ENCODE data around the gene PLCH1.

PLCH1 gene

DNA sequence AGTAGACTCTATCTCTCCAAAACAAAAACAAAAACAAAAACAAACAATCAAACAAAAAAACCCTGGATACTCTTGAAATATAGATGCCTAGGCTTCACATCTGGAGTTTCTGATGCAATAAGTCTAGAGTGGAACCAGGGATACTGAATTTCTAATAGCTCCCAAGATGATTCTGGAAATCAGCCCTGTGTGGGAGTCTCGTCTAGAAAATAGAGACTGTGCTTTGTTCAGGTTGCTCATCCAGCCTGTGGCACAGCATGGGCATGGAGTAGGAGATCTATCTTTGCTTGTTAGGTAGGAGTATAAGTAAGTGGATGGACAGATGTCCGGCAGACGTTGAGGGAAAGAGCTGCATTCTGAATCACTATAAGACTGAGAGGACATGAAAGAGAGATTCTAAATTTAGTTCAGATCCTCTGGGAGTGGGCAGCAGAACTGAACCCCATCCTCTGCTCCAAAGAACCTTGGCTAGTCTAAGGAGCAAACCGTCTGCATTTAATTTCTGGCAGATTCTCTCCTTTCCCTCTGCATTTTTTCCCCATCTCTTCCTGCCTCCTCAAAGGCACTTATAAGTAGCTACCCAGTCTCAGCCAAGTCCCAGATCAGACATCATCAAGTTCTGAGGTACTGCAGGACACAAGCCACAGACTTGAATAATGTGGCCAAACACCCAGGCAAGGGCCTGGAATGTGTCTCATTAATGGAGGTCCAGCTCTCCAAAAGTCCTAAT is 358.8 kb downstream of the PLCH1 start:
- no peak overlapping the region for H3K4me3 ChIP-seq (ENCODE audit: low read length in 2 of 2)
- no peak overlapping the region for H3K9ac ChIP-seq (ENCODE audit: low read length in 2 of 2)
- H3K9me3 ChIP-seq (ENCODE audit: control insufficient read depth in 2 of 2, low read length in 2 of 2) = no peaks in the 10 kb centered on the region
- no peak overlapping the region for H3K27ac ChIP-seq (ENCODE audit: low read length)
- peaks cover 5% of the 10 kb centered on the region for H3K4me1 ChIP-seq (ENCODE audit: control insufficient read depth, insufficient read depth, low read length)
- H3K36me3 ChIP-seq (ENCODE audit: control insufficient read depth in 2 of 2, insufficient read depth in 2 of 2, low read length in 2 of 2) = no peaks in the 10 kb centered on the region
- no peaks in the 10 kb centered on the region for H3K27me3 ChIP-seq (ENCODE audit: control insufficient read depth in 1 of 2, insufficient read depth in 2 of 2, low read length in 2 of 2)

DNA sequence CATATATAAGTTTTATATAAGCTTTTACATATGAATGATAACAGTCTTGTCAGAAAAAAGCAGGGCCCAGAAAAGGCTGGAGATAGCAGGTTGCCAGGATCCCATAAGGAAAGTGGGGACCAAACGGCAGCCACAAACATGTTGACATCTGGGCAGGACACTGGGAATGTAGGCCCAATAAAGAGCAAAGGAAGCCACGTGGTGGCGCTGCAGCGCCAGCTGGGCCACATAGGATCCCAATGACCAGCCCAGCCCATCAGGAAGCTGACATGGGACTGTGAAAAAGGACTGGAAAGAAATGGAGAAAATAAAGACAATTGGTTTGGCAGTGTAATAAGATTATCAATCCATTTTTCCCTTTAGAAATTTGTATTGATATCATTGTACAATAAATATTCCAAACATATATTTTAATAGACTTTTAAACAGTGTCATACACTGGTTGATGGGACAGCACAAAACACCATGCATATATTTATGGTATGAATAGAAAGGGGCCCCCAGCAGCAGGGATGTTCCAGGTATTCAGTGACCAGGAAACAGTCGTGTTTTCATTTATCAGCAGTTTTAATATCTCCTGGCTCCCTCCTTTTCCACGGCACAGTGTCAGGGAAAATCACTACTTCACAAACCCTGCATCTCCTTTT is 362.4 kb downstream of the PLCH1 start:
- Histone ChIP-seq H3K27ac (ENCODE audit: low read length) (no peak overlapping the region), H3K4me3 (ENCODE audit: low read length in 2 of 2) (no peak overlapping the region)

DNA sequence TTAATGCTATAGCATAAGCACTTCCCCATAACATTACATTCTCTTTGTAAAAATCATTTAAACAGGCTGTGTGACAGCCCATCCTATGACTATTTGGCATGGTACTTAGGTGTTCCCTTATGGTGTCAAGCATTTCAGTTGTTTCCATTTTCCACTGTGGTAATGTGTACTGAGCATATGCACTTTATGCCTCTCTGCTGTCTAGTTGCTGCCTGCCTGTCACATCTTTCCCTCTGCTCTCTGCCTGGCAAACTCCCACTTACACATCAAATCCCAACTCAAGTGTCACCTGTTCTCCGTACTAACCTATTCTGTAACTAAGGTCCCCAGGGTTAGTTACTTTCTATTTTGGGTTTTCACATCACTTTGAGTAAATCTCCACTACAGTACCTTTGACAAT is 367.0 kb downstream of the PLCH1 start:
- Histone ChIP-seq H3K27ac (ENCODE audit: low read length) (no peak overlapping the region), H3K4me1 (ENCODE audit: control insufficient read depth, insufficient read depth, low read length) (no peaks in the 10 kb centered on the region), H3K4me3 (ENCODE audit: low read length in 2 of 2) (no peak overlapping the region), H3K27me3 (ENCODE audit: control insufficient read depth in 1 of 2, insufficient read depth in 2 of 2, low read length in 2 of 2) (no peaks in the 10 kb centered on the region), H3K9me3 (ENCODE audit: control insufficient read depth in 2 of 2, low read length in 2 of 2) (no peaks in the 10 kb centered on the region), H3K36me3 (ENCODE audit: control insufficient read depth in 2 of 2, insufficient read depth in 2 of 2, low read length in 2 of 2) (no peaks in the 10 kb centered on the region), H3K9ac (ENCODE audit: low read length in 2 of 2) (no peak overlapping the region)

More for the DNA sequence above, 362.4 kb downstream of the PLCH1 start:
- H3K9me3 ChIP-seq (ENCODE audit: control insufficient read depth in 2 of 2, low read length in 2 of 2) = no peaks in the 10 kb centered on the region
- H3K9ac ChIP-seq (ENCODE audit: low read length in 2 of 2) = no peak overlapping the region
- peaks cover 5% of the 10 kb centered on the region for H3K4me1 ChIP-seq (ENCODE audit: control insufficient read depth, insufficient read depth, low read length)
- H3K27me3 ChIP-seq (ENCODE audit: control insufficient read depth in 1 of 2, insufficient read depth in 2 of 2, low read length in 2 of 2) = no peaks in the 10 kb centered on the region
- no peaks in the 10 kb centered on the region for H3K36me3 ChIP-seq (ENCODE audit: control insufficient read depth in 2 of 2, insufficient read depth in 2 of 2, low read length in 2 of 2)

DNA sequence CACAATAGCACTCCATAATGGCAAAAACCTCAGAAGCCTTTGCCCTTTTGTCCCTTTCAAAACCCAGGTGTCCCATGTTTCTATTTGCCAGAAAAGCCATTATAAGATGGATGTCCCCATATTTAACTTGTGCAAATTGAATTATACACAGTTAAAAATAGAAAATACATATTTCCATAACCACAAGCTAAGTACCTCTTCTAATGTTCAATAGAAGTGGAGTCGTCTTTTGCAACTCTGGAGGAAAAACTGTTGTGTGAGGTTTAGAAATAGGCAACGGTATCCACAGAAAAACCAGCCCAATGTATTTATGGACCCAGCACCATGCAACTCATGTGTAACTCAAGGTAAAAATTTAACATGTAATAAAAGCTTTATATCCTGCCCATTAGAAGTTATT is 367.8 kb downstream of the PLCH1 start:
- H3K27me3 ChIP-seq (ENCODE audit: control insufficient read depth in 1 of 2, insufficient read depth in 2 of 2, low read length in 2 of 2) = no peaks in the 10 kb centered on the region
- no peaks in the 10 kb centered on the region for H3K4me1 ChIP-seq (ENCODE audit: control insufficient read depth, insufficient read depth, low read length)
- no peak overlapping the region for H3K9ac ChIP-seq (ENCODE audit: low read length in 2 of 2)
- no peaks in the 10 kb centered on the region for H3K9me3 ChIP-seq (ENCODE audit: control insufficient read depth in 2 of 2, low read length in 2 of 2)
- no peak overlapping the region for H3K4me3 ChIP-seq (ENCODE audit: low read length in 2 of 2)
- no peaks in the 10 kb centered on the region for H3K36me3 ChIP-seq (ENCODE audit: control insufficient read depth in 2 of 2, insufficient read depth in 2 of 2, low read length in 2 of 2)
- no peak overlapping the region for H3K27ac ChIP-seq (ENCODE audit: low read length)

DNA sequence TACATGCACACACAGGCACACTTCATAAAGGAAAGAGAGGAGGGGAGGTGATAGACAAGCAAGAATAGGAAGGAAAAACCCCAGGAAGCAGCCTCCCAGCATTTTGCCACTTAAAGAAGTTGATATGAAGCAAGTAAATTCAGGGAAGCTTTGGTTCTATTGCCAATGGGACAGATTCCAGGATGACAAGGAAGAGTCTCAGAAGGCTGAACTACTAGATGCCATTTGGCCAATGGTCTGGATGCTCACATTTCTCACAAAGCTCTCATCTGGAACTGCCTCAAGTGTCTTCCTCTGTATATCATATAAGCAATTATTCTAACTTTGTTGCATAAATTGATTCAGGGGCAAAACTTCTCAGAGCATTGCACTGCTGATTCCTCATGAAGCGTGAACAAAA is 372.6 kb downstream of the PLCH1 start:
- peaks cover 4% of the 10 kb centered on the region for H3K4me1 ChIP-seq (ENCODE audit: control insufficient read depth, insufficient read depth, low read length)
- H3K9me3 ChIP-seq (ENCODE audit: control insufficient read depth in 2 of 2, low read length in 2 of 2) = no peaks in the 10 kb centered on the region
- H3K36me3 ChIP-seq (ENCODE audit: control insufficient read depth in 2 of 2, insufficient read depth in 2 of 2, low read length in 2 of 2) = no peaks in the 10 kb centered on the region
- no peak overlapping the region for H3K4me3 ChIP-seq (ENCODE audit: low read length in 2 of 2)
- no peak overlapping the region for H3K27ac ChIP-seq (ENCODE audit: low read length)
- H3K9ac ChIP-seq (ENCODE audit: low read length in 2 of 2) = no peak overlapping the region
- no peaks in the 10 kb centered on the region for H3K27me3 ChIP-seq (ENCODE audit: control insufficient read depth in 1 of 2, insufficient read depth in 2 of 2, low read length in 2 of 2)

DNA sequence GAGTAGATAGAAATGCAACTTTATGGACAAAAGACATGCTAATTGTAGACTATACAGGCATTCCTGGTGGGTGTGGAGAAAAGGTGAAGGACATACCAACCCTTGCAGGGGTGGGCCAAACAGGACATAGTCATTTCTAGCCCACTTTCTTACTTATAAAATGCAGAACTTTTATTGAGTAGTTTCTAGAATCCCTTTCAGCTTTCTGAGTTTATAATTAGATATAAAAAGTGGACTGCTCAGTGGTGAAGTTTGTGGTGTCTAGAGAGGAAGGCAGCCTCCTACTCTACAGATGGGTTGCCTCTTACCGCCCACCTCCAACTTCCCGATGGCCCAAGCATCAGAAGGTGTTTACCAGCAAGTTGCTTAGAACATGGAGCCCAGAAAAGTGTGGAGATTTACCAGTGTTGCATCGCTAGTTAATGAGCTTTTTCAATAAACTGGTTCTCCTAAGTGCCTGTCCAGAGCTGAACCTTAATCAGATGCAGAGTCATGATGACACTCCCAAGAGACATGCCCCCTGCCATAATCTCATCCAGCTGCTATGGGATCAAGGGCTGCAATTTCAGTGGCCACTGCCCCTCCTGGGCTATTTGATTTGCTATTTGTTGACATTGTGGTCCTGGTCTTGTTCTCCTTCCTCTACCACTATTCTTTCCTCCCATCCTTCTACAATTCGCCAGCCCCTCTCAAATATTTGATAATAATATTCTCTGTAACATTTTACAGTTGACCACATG is 373.9 kb downstream of the PLCH1 start:
- Histone ChIP-seq H3K9me3 (ENCODE audit: control insufficient read depth in 2 of 2, low read length in 2 of 2) (no peaks in the 10 kb centered on the region), H3K4me3 (ENCODE audit: low read length in 2 of 2) (no peak overlapping the region), H3K9ac (ENCODE audit: low read length in 2 of 2) (no peak overlapping the region), H3K4me1 (ENCODE audit: control insufficient read depth, insufficient read depth, low read length) (peaks cover 4% of the 10 kb centered on the region), H3K27me3 (ENCODE audit: control insufficient read depth in 1 of 2, insufficient read depth in 2 of 2, low read length in 2 of 2) (no peaks in the 10 kb centered on the region), H3K27ac (ENCODE audit: low read length) (no peak overlapping the region), H3K36me3 (ENCODE audit: control insufficient read depth in 2 of 2, insufficient read depth in 2 of 2, low read length in 2 of 2) (no peaks in the 10 kb centered on the region)

DNA sequence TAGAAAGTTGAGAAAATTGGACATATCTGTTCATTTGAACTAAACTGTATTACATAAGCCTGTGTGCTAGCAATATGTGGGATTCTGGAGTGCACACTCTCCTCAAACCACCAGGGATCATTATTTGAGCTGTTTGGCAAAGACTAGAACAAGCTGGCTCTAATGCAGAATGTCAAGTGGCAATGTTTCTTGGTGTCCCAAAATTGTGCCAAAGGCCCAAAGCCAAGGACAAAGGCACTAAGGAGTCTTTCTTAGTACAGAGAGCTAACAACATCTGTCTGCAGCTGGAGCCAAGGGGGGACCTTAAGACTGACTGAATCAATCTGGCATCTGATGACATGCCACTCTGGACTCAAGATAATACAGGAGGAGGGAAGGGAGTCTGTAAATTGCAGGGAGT is 374.7 kb downstream of the PLCH1 start:
- peaks cover 0 to 4% of the 10 kb centered on the region in 2 donors for H3K9me3 ChIP-seq (ENCODE audit: control insufficient read depth in 2 of 2, low read length in 2 of 2)
- H3K27me3 ChIP-seq (ENCODE audit: control insufficient read depth in 1 of 2, insufficient read depth in 2 of 2, low read length in 2 of 2) = no peaks in the 10 kb centered on the region
- no peak overlapping the region for H3K4me3 ChIP-seq (ENCODE audit: low read length in 2 of 2)
- peaks cover 4% of the 10 kb centered on the region for H3K4me1 ChIP-seq (ENCODE audit: control insufficient read depth, insufficient read depth, low read length)
- no peaks in the 10 kb centered on the region for H3K36me3 ChIP-seq (ENCODE audit: control insufficient read depth in 2 of 2, insufficient read depth in 2 of 2, low read length in 2 of 2)
- H3K9ac ChIP-seq (ENCODE audit: low read length in 2 of 2) = no peak overlapping the region
- H3K27ac ChIP-seq (ENCODE audit: low read length) = no peak overlapping the region

DNA sequence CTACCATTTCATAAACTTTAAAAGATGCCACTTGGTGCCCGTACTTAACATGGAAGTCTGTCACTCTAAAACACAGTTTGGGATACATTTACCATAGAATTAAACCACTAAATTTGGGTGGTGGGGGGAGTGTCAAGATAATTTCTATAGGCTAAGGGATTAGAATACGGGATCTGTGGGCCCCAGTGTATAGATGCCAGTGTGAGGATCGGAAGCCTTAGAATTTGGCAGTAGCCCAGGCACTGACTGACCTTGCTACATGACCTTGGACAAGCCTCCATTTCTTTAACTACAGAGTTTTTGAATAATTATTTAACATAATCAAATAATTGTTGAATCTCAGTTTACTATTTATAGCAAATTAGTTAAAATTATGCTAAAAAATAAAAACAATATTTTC is 375.1 kb downstream of the PLCH1 start:
- Histone ChIP-seq H3K27ac (ENCODE audit: low read length) (no peak overlapping the region), H3K9ac (ENCODE audit: low read length in 2 of 2) (no peak overlapping the region), H3K9me3 (ENCODE audit: control insufficient read depth in 2 of 2, low read length in 2 of 2) (peaks cover 0 to 5% of the 10 kb centered on the region in 2 donors), H3K36me3 (ENCODE audit: control insufficient read depth in 2 of 2, insufficient read depth in 2 of 2, low read length in 2 of 2) (no peaks in the 10 kb centered on the region), H3K27me3 (ENCODE audit: control insufficient read depth in 1 of 2, insufficient read depth in 2 of 2, low read length in 2 of 2) (no peaks in the 10 kb centered on the region), H3K4me3 (ENCODE audit: low read length in 2 of 2) (no peak overlapping the region), H3K4me1 (ENCODE audit: control insufficient read depth, insufficient read depth, low read length) (peaks cover 4% of the 10 kb centered on the region)

DNA sequence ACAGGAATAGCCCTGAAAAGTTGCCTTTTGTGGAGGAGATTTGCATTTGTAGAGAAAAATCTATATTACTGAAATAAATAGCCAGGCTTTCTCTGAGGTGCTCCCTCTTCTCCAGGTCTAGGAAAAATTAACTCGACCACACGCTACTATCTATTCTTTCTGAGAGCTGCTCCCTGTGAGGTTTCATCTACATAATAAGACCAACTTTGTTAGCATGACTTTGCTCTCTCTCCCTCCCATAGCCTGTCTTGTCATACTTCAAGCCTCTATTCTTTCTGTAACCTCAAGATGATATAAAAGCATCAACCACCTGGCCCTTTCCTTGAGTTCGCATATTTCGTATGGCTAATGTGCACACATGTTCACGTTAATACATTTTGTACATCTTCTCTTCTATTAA is 375.6 kb downstream of the PLCH1 start:
- no peaks in the 10 kb centered on the region for H3K36me3 ChIP-seq (ENCODE audit: control insufficient read depth in 2 of 2, insufficient read depth in 2 of 2, low read length in 2 of 2)
- peaks cover 4% of the 10 kb centered on the region for H3K4me1 ChIP-seq (ENCODE audit: control insufficient read depth, insufficient read depth, low read length)
- H3K9me3 ChIP-seq (ENCODE audit: control insufficient read depth in 2 of 2, low read length in 2 of 2) = peaks cover 0 to 5% of the 10 kb centered on the region in 2 donors
- H3K27ac ChIP-seq (ENCODE audit: low read length) = no peak overlapping the region
- no peak overlapping the region for H3K4me3 ChIP-seq (ENCODE audit: low read length in 2 of 2)
- no peaks in the 10 kb centered on the region for H3K27me3 ChIP-seq (ENCODE audit: control insufficient read depth in 1 of 2, insufficient read depth in 2 of 2, low read length in 2 of 2)
- H3K9ac ChIP-seq (ENCODE audit: low read length in 2 of 2) = no peak overlapping the region

DNA sequence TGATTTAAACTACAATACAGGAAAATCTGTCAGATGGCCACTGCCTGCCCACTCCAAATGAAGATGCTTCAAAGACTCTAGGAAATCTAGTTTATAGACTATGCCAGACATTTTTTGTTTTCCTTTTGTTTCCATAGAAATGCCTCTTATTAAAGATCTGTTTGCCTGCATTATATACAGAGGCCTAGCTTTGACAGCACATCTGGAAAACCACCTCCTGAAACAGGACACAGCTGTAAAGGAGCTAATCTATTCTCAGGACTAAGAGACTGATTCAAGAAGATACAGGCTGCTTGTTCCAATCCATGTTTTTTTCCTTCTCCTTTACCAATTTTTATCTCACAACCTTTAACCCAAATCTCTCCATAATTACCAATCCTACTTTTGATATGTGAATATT is 376.1 kb downstream of the PLCH1 start:
- no peaks in the 10 kb centered on the region for H3K36me3 ChIP-seq (ENCODE audit: control insufficient read depth in 2 of 2, insufficient read depth in 2 of 2, low read length in 2 of 2)
- no peak overlapping the region for H3K27ac ChIP-seq (ENCODE audit: low read length)
- no peak overlapping the region for H3K9ac ChIP-seq (ENCODE audit: low read length in 2 of 2)
- no peaks in the 10 kb centered on the region for H3K27me3 ChIP-seq (ENCODE audit: control insufficient read depth in 1 of 2, insufficient read depth in 2 of 2, low read length in 2 of 2)
- H3K4me1 ChIP-seq (ENCODE audit: control insufficient read depth, insufficient read depth, low read length) = peaks cover 4% of the 10 kb centered on the region
- H3K4me3 ChIP-seq (ENCODE audit: low read length in 2 of 2) = no peak overlapping the region
- peaks cover 0 to 5% of the 10 kb centered on the region in 2 donors for H3K9me3 ChIP-seq (ENCODE audit: control insufficient read depth in 2 of 2, low read length in 2 of 2)

DNA sequence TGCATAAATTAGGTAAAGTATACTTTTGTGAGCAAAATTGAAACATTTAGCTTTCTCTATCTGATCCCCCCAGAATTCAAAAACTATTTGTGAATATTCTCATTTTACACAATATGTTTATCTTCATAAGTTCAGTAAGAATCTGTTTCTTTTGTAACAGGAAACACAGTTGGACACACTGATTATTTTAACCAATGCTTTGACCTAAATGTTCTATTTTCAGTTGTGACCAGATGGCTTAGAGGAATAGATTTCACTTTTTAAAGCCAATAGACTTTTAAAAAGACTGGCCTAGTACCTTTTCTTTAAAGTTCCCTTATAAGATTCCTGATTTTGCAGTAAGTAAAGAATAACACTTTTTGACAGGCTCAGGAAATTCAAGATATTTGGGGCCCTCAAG is 377.4 kb downstream of the PLCH1 start:
- Histone ChIP-seq H3K27ac (ENCODE audit: low read length) (no peak overlapping the region), H3K4me3 (ENCODE audit: low read length in 2 of 2) (no peak overlapping the region), H3K36me3 (ENCODE audit: control insufficient read depth in 2 of 2, insufficient read depth in 2 of 2, low read length in 2 of 2) (no peaks in the 10 kb centered on the region), H3K27me3 (ENCODE audit: control insufficient read depth in 1 of 2, insufficient read depth in 2 of 2, low read length in 2 of 2) (no peaks in the 10 kb centered on the region), H3K4me1 (ENCODE audit: control insufficient read depth, insufficient read depth, low read length) (peaks cover 4% of the 10 kb centered on the region), H3K9ac (ENCODE audit: low read length in 2 of 2) (no peak overlapping the region), H3K9me3 (ENCODE audit: control insufficient read depth in 2 of 2, low read length in 2 of 2) (peaks cover 0 to 5% of the 10 kb centered on the region in 2 donors)

Measured in stomach smooth muscle (tissue), 2 donors.